GM12878 (cell line): Measurements from ENCODE around the gene GPSM1. TPM values are rescaled to one million over a fixed set of nuclear protein-coding genes. Genes with fewer than 3 reads are reported as not detected.
A peak's percentile ranks its signal among the peaks of the same experiment; 100 is the strongest.
"Not testable (repeated sequence)": the region's sequence is repeated elsewhere in the genome, so short reads cannot be mapped to it uniquely, and the experiment has no call there.

ENCODE experiments used
- ATAC-seq: fragments of 200-7000 bp; cut with Tn5 transposase; 3 replicates; pipeline ENCODE4 v1.9.1; 2020; ENCODE audit warnings: mild to moderate bottlenecking, moderate library complexity
- BruUV-seq: library from RNA; stranded (reverse); fragments of 400-500 nt; replicated peaks from 2 replicates; lab custom pipeline; 2021; lab: Mats Ljungman, UMichigan
- CTCF ChIA-PET: fragments of 300-600 bp; sonication (Branson Sonifier 250); formaldehyde crosslinking; extraction: SDS; loops from one replicate; lab custom pipeline; 2021; ENCODE audit warnings: inconsistent platforms; lab: Yijun Ruan, JAX
- POLR2A ChIA-PET: fragments of 350-600 bp; formaldehyde crosslinking; extraction: SDS; loops from one replicate; lab custom pipeline; 2021; ENCODE audit warnings: inconsistent platforms; lab: Charles Lee
- RAD21 ChIA-PET: fragments of 300-600 bp; sonication (Branson Sonifier 250); formaldehyde crosslinking; loops from one replicate; lab custom pipeline; 2023; ENCODE audit warnings: antibody characterized with exemption; ENCODE audit not compliant: unreplicated experiment; lab: Charles Lee
- SMC1A ChIA-PET: fragments of 300-600 bp; sonication (Branson Sonifier 250); formaldehyde crosslinking; loops from one replicate; lab custom pipeline; 2023; ENCODE audit not compliant: unreplicated experiment, uncharacterized antibody; lab: Charles Lee
- DNase-seq: peaks from one replicate; pipeline ENCODE4 v3.0.0-alpha.2; 2011; ENCODE audit warnings: low read depth, low spot score
- FAIRE-seq: peaks from 3 replicates; lab custom pipeline; 2011; peaks lifted over from hg19 to GRCh38; lab: Jason Lieb, UNC
- H2AFZ ChIP-seq: 2 replicates; pipeline ENCODE4 v1.6.0; 2011; ENCODE audit warnings: low read depth, low read length, control low read depth; ENCODE audit not compliant: control insufficient read depth
- H3K27ac ChIP-seq: 2 replicates; pipeline ENCODE4 v1.5.1; 2011; ENCODE audit warnings: control low read depth; ENCODE audit not compliant: control insufficient read depth, insufficient read depth
- H3K27me3 ChIP-seq, 2 experiments: replicated peaks in 1 of 2; 2 replicates each; pipeline versions ENCODE4 v1.6.0 to v1.6.1; 2011; ENCODE audit warnings: low read length in 1 of 2; ENCODE audit not compliant: control insufficient read depth in 2 of 2, insufficient read depth in 2 of 2
- H3K36me3 ChIP-seq, 2 experiments: 2 replicates each; pipeline ENCODE4 v1.5.1; 2011; ENCODE audit warnings: low read length in 1 of 2; ENCODE audit not compliant: control insufficient read depth in 2 of 2, insufficient read depth in 2 of 2
- H3K4me1 ChIP-seq: 2 replicates; pipeline ENCODE4 v1.6.1; 2011; ENCODE audit warnings: mild to moderate bottlenecking, low read length, moderate library complexity, mixed read lengths; ENCODE audit not compliant: control insufficient read depth, insufficient read depth
- H3K4me2 ChIP-seq: 2 replicates; pipeline ENCODE4 v1.6.0; 2011; ENCODE audit warnings: control low read depth; ENCODE audit not compliant: control insufficient read depth, insufficient read depth
- H3K4me3 ChIP-seq: fragments of 200-600 bp; sonication (generic); 2 replicates; pipeline ENCODE4 v1.5.1; 2016
- H3K79me2 ChIP-seq: 2 replicates; pipeline ENCODE4 v1.6.0; 2011; ENCODE audit warnings: low read length; ENCODE audit not compliant: control insufficient read depth, insufficient read depth
- H3K9ac ChIP-seq: 2 replicates; pipeline ENCODE4 v1.8.0; 2011; ENCODE audit warnings: low read length, control low read depth, mixed read lengths; ENCODE audit not compliant: control insufficient read depth, insufficient read depth
- H3K9me3 ChIP-seq: replicated peaks from 3 replicates; pipeline ENCODE4 v1.5.1; 2011; ENCODE audit warnings: mild to moderate bottlenecking, low read length; ENCODE audit not compliant: control insufficient read depth, insufficient read depth
- H4K20me1 ChIP-seq: 2 replicates; pipeline ENCODE4 v1.6.0; 2011; ENCODE audit not compliant: control insufficient read depth, insufficient read depth
- WGBS: methylation state at CpG from one replicate; pipeline ENCODE4 v1.1.6; 2016; ENCODE audit warnings: low lambda C conversion rate; ENCODE audit not compliant: insufficient replicate concordance, insufficient coverage; ENCODE audit errors: missing lambda C conversion rate; 5-methylcytosine and 5-hydroxymethylcytosine counted together
- in situ Hi-C: fragments of 300-500 bp; cut with MboI; formaldehyde crosslinking; loops from 9 replicates; pipeline ENCODE4 v1.14.3; 2018; ENCODE audit warnings: mixed read lengths
- intact Hi-C: fragments of 100-400 bp; cut with micrococcal nuclease; formaldehyde crosslinking; loops from one replicate; pipeline ENCODE4 v1.14.2; 2022; ENCODE audit not compliant: unreplicated experiment
- polyA plus RNA-seq, 11 experiments: library from polyadenylated mRNA; depleted of rRNA in 4 of 11; unstranded in 6 of 11; stranded (reverse) in 5 of 11; fragments of >200 nt; fragmentation: Nextera tagmentation in 4 of 11; fragmentation: Illumina TruSeq in 1 of 11; extraction: Ambion mirVana in 4 of 11; extraction: Trizol in 1 of 11; gene quantifications; 1 replicate in 1 of 11; 2 replicates in 10 of 11; pipeline versions ENCODE4 v1.2.1 to v1.2.3, GENCODE V29; 2011 to 2016; ENCODE audit warnings: inconsistent platforms in 2 of 11, missing spikeins in 2 of 11, low read depth in 1 of 11
- total RNA-seq, 4 experiments: library from RNA; depleted of rRNA in 3 of 4; stranded (reverse); fragments of >200 nt in 3 of 4; fragmentation: Illumina TruSeq in 1 of 4; extraction: Trizol in 1 of 4; gene quantifications; 2 replicates each; pipeline versions ENCODE4 v1.2.1 to v1.2.3, GENCODE V29; 2013 to 2021

The GPSM1 gene
- total and polyA plus RNA-seq, 10 of the 15 experiments (the other 5 are each of a cell fraction or from before 2014, with no cell fraction given) = 0.04 to 0.10 (median 0.10) TPM; not detected in 7

DNA sequence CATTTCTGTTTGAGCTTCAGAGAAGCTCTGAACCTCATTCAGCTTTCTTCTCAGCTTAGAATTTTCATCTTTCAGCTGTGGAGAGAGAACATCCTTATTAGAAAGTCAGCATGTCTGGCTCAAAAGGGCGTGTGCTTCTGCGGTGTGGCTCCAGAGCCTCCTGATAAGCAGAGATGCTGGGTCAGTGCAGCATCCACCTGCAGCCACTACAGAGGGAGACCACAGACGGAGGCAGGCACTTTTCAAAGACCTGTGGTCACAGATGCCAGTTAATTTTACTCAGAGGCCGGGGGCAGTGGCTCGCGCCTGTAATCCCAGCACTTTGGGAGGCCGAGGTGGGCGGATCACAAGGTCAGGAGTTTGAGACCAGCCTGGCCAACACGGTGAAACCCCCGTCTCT, 78.6 kb downstream of the GPSM1 start:
- WGBS = 58% methylated on average over 10 of the region's 10 CpGs
- RAD21 ChIA-PET, H3K9me3 ChIP-seq, CTCF ChIA-PET, H3K27me3 ChIP-seq, FAIRE-seq, ATAC-seq, in situ Hi-C loops, H2AFZ ChIP-seq, BruUV-seq, H3K4me3 ChIP-seq, H4K20me1 ChIP-seq, H3K27ac ChIP-seq, SMC1A ChIA-PET, DNase-seq, intact Hi-C loops, H3K9ac ChIP-seq: not testable (repeated sequence)
- POLR2A ChIA-PET = interaction anchor here (0.5 kb wide), 1 partner anchor 745 kb away, joined by 5 read pairs; no protein-coding TSS in a partner anchor
- H3K4me1 ChIP-seq = peaks cover 36% of the 10 kb centered on the region
- peaks cover 7 to 18% of the 10 kb centered on the region in 2 experiments; a peak in 3 of 4 replicates for H3K36me3 ChIP-seq
- H3K4me2 ChIP-seq = 0 out of 2 replicates have a peak overlapping the region, but pooled peaks have one; percentile 9
- H3K79me2 ChIP-seq = peaks cover 35% of the 10 kb centered on the region

DNA sequence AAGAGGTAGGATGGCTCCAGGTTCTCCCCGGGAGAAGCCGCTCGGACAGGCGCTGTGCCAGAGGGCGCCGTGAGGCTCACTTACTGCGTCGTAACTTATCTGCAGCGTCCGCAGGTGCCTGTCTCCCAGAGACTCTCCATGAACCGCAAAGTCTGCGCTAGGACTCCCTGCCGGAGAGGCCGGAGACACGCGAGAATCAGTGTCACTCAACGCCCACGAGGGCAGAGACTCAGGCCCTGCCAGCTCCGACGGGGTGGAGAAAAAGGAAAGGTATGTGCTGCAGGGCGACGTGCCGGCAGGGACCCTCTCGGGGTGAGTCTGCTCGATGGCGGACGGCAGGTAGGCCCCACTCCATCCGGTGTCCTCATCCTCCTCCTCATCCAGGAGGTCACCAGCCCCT, 79.7 kb downstream of the GPSM1 start:
- DNase-seq, ATAC-seq, H2AFZ ChIP-seq, FAIRE-seq, SMC1A ChIA-PET, RAD21 ChIA-PET, intact Hi-C loops, H3K27me3 ChIP-seq, H4K20me1 ChIP-seq, CTCF ChIA-PET, H3K4me3 ChIP-seq, in situ Hi-C loops, POLR2A ChIA-PET, H3K9ac ChIP-seq, H3K4me2 ChIP-seq, H3K9me3 ChIP-seq, H3K27ac ChIP-seq: not testable (repeated sequence)
- over 99% methylated on average over 28 of the region's 28 CpGs for WGBS
- H3K79me2 ChIP-seq = peaks cover 46% of the 10 kb centered on the region
- peaks cover 42% of the 10 kb centered on the region for H3K4me1 ChIP-seq
- BruUV-seq = TSS peak; percentile 27
- H3K36me3 ChIP-seq = peaks cover 4 to 18% of the 10 kb centered on the region in 2 experiments; a peak in 3 of 4 replicates
